ENCODE measurements around the gene NAPSA. TPM values are rescaled to one million over a fixed set of nuclear protein-coding genes. Genes with fewer than 3 reads are reported as not detected.
"Not testable (repeated sequence)": the region's sequence is repeated elsewhere in the genome, so short reads cannot be mapped to it uniquely, and the experiment has no call there.

Gene NAPSA
- total RNA-seq, 1 donor from 2014 or later, result 0.27 TPM

- DNase-seq (ENCODE audit: missing footprints) (peak; percentile 92), ATAC-seq (peak; percentile 95)
These were observed 3.5 kb upstream of the NAPSA start for GRCh38 chr19:50368649-50369570.

GRCh38 chr19:50362656-50363424 lies 2.6 kb downstream of the NAPSA start:
- no peak for ATAC-seq
- DNase-seq (ENCODE audit: missing footprints), result no peak
- intact Hi-C loops (cut with DNase I), result loop anchor here (10.0 kb wide), 1 partner anchor 562 kb away; no protein-coding TSS in a partner anchor

More at GRCh38 chr19:50368649-50369570, 3.5 kb upstream of the NAPSA start:
- intact Hi-C loops (cut with DNase I), result loop anchor here (1.0 to 10.0 kb wide), 3 partner anchors 46 to 556 kb away; no protein-coding TSS in a partner anchor

- no peak for ATAC-seq
- intact Hi-C loops (cut with DNase I), result loop anchor here (10.0 kb wide), 1 partner anchor 563 kb away; no protein-coding TSS in a partner anchor
- no peak for DNase-seq (ENCODE audit: missing footprints)
These were observed 3.4 kb downstream of the NAPSA start for GRCh38 chr19:50362030-50362412.

GRCh38 chr19:50361290-50362029 lies 4.0 kb downstream of the NAPSA start:
- ATAC-seq, result no peak
- intact Hi-C loops (cut with DNase I), result loop anchor here (10.0 kb wide), 1 partner anchor 563 kb away; no protein-coding TSS in a partner anchor
- no peak for DNase-seq (ENCODE audit: missing footprints)

GRCh38 chr19:50359328-50359818 lies 6.1 kb downstream of the NAPSA start:
- ATAC-seq (no peak), DNase-seq (ENCODE audit: missing footprints) (no peak)
- intact Hi-C loops (cut with DNase I), result loop anchor here (5.0 kb wide), 1 partner anchor 423 kb away; no protein-coding TSS in a partner anchor

GRCh38 chr19:50358483-50359327 lies 6.7 kb downstream of the NAPSA start:
- intact Hi-C loops (cut with DNase I), result loop anchor here (5.0 kb wide), 1 partner anchor 424 kb away; no protein-coding TSS in a partner anchor
- DNase-seq (ENCODE audit: missing footprints) (peak; percentile 91), ATAC-seq (peak; percentile 71)

GRCh38 chr19:50357178-50358100 lies 8.0 kb downstream of the NAPSA start:
- intact Hi-C loops (cut with DNase I), result loop anchor here (1.0 to 5.0 kb wide), 2 partner anchors 104 to 425 kb away; no protein-coding TSS in a partner anchor
- ATAC-seq, result peak; percentile 78
- peak; percentile 87 for DNase-seq (ENCODE audit: missing footprints)

- DNase-seq (ENCODE audit: missing footprints) (no peak), ATAC-seq (no peak)
- intact Hi-C loops (cut with DNase I), result loop anchor here (1.0 to 5.0 kb wide), 2 partner anchors 105 to 426 kb away; no protein-coding TSS in a partner anchor
These were observed 8.7 kb downstream of the NAPSA start for GRCh38 chr19:50356691-50357177.

- intact Hi-C loops (cut with DNase I); DNase-seq (ENCODE audit: missing footprints); ATAC-seq: not testable (repeated sequence)
These were observed 12.0 kb downstream of the NAPSA start for GRCh38 chr19:50353487-50353880.

- DNase-seq (ENCODE audit: missing footprints), result no peak
- intact Hi-C loops (cut with DNase I), result no loop called here
- ATAC-seq, result no peak
These were observed 13.2 kb downstream of the NAPSA start for GRCh38 chr19:50352242-50352641.

GRCh38 chr19:50349277-50350057 lies 16.0 kb downstream of the NAPSA start:
- intact Hi-C loops (cut with DNase I), result no loop called here
- no peak for ATAC-seq
- DNase-seq (ENCODE audit: missing footprints), result no peak

GRCh38 chr19:50347089-50347581 lies 18.3 kb downstream of the NAPSA start:
- ATAC-seq; DNase-seq (ENCODE audit: missing footprints); intact Hi-C loops (cut with DNase I): not testable (repeated sequence)

GRCh38 chr19:50344661-50345318 lies 20.6 kb downstream of the NAPSA start:
- intact Hi-C loops (cut with DNase I), result no loop called here
- DNase-seq (ENCODE audit: missing footprints) (no peak), ATAC-seq (no peak)

GRCh38 chr19:50341091-50341564 lies 24.3 kb downstream of the NAPSA start:
- ATAC-seq, result peak; percentile 78
- no peak for DNase-seq (ENCODE audit: missing footprints)
- intact Hi-C loops (cut with DNase I), result no loop called here

GRCh38 chr19:50340331-50340730 lies 25.1 kb downstream of the NAPSA start:
- ATAC-seq (no peak), DNase-seq (ENCODE audit: missing footprints) (no peak)
- intact Hi-C loops (cut with DNase I), result no loop called here

Measured in Right ventricle myocardium inferior (tissue), 1 donor.